Activated naive CD4-positive, alpha-beta T cell treated with anti-CD3 and anti-CD28 coated beads for 36 hours (primary cell): ENCODE results near the gene ST3GAL3. TPM values are rescaled to one million over a fixed set of nuclear protein-coding genes. Genes with fewer than 3 reads are reported as not detected.
A peak's percentile ranks its signal among the peaks of the same experiment; 100 is the strongest.

Source experiments
- CTCF ChIA-PET: fragments of 350-600 bp; sonication (Branson Sonifier 250); formaldehyde crosslinking; loops from one replicate; lab custom pipeline; 2021; ENCODE audit warnings: antibody characterized with exemption; lab: Charles Lee
- DNase-seq: peaks from one replicate; pipeline ENCODE4 v3.0.0-alpha.2; 2020
- H3K27ac Mint-ChIP-seq: one replicate; pipeline ENCODE4 v1.8.0; 2021; ENCODE audit warnings: mild to moderate bottlenecking, mixed read lengths
- H3K27me3 Mint-ChIP-seq: one replicate; pipeline ENCODE4 v1.8.0; 2021; ENCODE audit warnings: low read depth, mixed read lengths
- H3K36me3 Mint-ChIP-seq: one replicate; pipeline ENCODE4 v1.8.0; 2021; ENCODE audit warnings: low read depth, mixed read lengths
- H3K4me1 Mint-ChIP-seq: one replicate; pipeline ENCODE4 v1.8.0; 2021; ENCODE audit warnings: low read depth, mixed read lengths
- H3K4me3 Mint-ChIP-seq: one replicate; pipeline ENCODE4 v1.8.0; 2021; ENCODE audit warnings: mild to moderate bottlenecking, moderate library complexity, mixed read lengths
- H3K9me3 Mint-ChIP-seq: one replicate; pipeline ENCODE4 v1.8.0; 2021; ENCODE audit warnings: mixed read lengths
- intact Hi-C: fragments of 100-400 bp; cut with micrococcal nuclease; formaldehyde crosslinking; loops from one replicate; pipeline ENCODE4 v1.15.1; 2023
- total RNA-seq, 2 experiments: library from RNA; stranded (reverse); gene quantifications; one replicate each; pipeline ENCODE4 v1.2.3, GENCODE V29; 2021

Gene ST3GAL3
- total RNA-seq, 2 experiments from 2014 or later = 14.2 to 17.8 TPM

GRCh38 chr1:43962324-43962723, 255.0 kb downstream of the ST3GAL3 start:
- H3K27me3 Mint-ChIP-seq = no peaks in the 10 kb centered on the region
- CTCF ChIA-PET = no interaction called here
- H3K4me3 Mint-ChIP-seq = no peak overlapping the region
- peaks cover 9% of the 10 kb centered on the region for H3K36me3 Mint-ChIP-seq
- no peak overlapping the region for H3K27ac Mint-ChIP-seq
- H3K4me1 Mint-ChIP-seq = no peaks in the 10 kb centered on the region
- H3K9me3 Mint-ChIP-seq = no peaks in the 10 kb centered on the region
- intact Hi-C loops = no loop called here
- DNase-seq = no peak

- CTCF ChIA-PET = no interaction called here
These were observed 255.7 kb downstream of the ST3GAL3 start for GRCh38 chr1:43963006-43963405.

GRCh38 chr1:43963890-43964289, 256.6 kb downstream of the ST3GAL3 start:
- intact Hi-C loops = no loop called here
- CTCF ChIA-PET = no interaction called here
- H3K27me3 Mint-ChIP-seq = no peaks in the 10 kb centered on the region
- no peak for DNase-seq
- no peaks in the 10 kb centered on the region for H3K4me1 Mint-ChIP-seq
- H3K36me3 Mint-ChIP-seq = peaks cover 8% of the 10 kb centered on the region
- H3K4me3 Mint-ChIP-seq = no peak overlapping the region
- no peak overlapping the region for H3K27ac Mint-ChIP-seq
- no peaks in the 10 kb centered on the region for H3K9me3 Mint-ChIP-seq

More at GRCh38 chr1:43963006-43963405, 255.7 kb downstream of the ST3GAL3 start:
- Mint-ChIP-seq H3K4me3 (no peak overlapping the region), H3K9me3 (no peaks in the 10 kb centered on the region), H3K4me1 (no peaks in the 10 kb centered on the region), H3K27ac (no peak overlapping the region), H3K36me3 (peaks cover 7% of the 10 kb centered on the region), H3K27me3 (no peaks in the 10 kb centered on the region)
- intact Hi-C loops = no loop called here
- DNase-seq = no peak

DNA sequence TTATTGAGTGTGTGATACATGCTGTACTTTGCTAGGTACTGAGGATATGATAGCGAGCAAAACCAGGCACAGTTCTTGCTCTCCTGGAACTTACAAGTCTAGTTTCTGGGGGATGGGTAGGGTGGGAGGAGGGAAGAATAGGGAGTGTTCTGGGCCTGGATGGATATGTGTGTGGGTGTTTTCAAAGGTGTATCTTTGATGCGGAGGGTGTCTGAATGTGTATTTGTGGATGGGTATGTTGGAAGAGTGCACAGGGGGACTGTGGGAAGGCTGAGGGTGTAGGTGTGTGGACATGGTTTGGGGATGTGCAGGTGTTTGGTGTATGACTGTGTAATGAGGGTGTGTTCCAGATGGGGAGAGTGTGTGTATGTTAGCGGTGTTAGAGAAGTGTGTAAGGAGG, 258.0 kb downstream of the ST3GAL3 start:
- DNase-seq = no peak
- Mint-ChIP-seq H3K27me3 (no peaks in the 10 kb centered on the region), H3K36me3 (peaks cover 8% of the 10 kb centered on the region), H3K27ac (no peak overlapping the region), H3K4me3 (no peak overlapping the region), H3K9me3 (no peaks in the 10 kb centered on the region), H3K4me1 (peaks cover 7% of the 10 kb centered on the region)
- CTCF ChIA-PET = no interaction called here
- intact Hi-C loops = no loop called here

DNA sequence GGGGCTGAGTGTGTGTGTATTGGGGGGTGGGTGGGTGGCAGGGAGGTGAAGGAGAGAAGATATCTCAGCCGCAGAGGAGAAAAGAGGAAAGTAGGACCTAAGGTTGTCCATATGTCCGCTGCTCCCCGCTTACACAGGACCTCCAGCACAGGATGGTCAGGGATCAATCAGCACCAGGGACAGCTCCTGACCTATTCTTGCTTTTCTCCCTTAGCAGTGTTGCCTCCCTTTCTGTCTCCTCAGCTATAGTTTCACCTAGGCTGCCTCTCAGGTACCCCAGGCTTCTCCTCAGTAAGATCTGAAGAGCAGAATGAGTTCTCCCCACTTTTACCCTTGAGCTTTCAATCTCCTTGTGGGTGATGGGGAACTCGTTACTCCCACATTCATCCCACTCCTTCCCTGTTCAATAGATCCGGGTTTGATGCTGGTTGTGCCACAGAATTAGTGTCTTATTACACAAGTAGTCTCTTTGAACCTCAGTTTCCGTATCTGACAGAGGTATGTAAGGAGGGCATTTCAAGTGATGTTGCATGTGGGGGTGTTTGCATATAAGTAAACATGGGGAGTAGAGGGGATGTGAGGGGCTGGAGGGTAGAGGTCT, 261.1 kb downstream of the ST3GAL3 start:
- no peak overlapping the region for H3K27ac Mint-ChIP-seq
- no peak overlapping the region for H3K4me3 Mint-ChIP-seq
- peak; percentile 49 for DNase-seq
- no peaks in the 10 kb centered on the region for H3K27me3 Mint-ChIP-seq
- H3K9me3 Mint-ChIP-seq = no peaks in the 10 kb centered on the region
- intact Hi-C loops = no loop called here
- H3K4me1 Mint-ChIP-seq = peaks cover 17% of the 10 kb centered on the region
- CTCF ChIA-PET = interaction anchor here (1.5 kb wide), 1 partner anchor 23 kb away, joined by 3 read pairs; no protein-coding TSS in a partner anchor
- H3K36me3 Mint-ChIP-seq = peaks cover 14% of the 10 kb centered on the region

- no peaks in the 10 kb centered on the region for H3K9me3 Mint-ChIP-seq
- H3K27me3 Mint-ChIP-seq = no peaks in the 10 kb centered on the region
- H3K36me3 Mint-ChIP-seq = peaks cover 16% of the 10 kb centered on the region
- DNase-seq = no peak
- peak overlapping the region; percentile 96 for H3K4me3 Mint-ChIP-seq
- no peak overlapping the region for H3K27ac Mint-ChIP-seq
- CTCF ChIA-PET = interaction anchor here (1.5 to 1.7 kb wide), 3 partner anchors 23 to 79 kb away, joined by 3 to 8 read pairs (median 4); no protein-coding TSS in a partner anchor
- peaks cover 26% of the 10 kb centered on the region for H3K4me1 Mint-ChIP-seq
- intact Hi-C loops = loop anchor here (1.0 kb wide), 1 partner anchor 23 kb away; the partner anchor contains the start of gene IPO13
These were observed 262.0 kb downstream of the ST3GAL3 start for GRCh38 chr1:43969416-43969745.

- Mint-ChIP-seq H3K27ac (peak within 1 kb of the TSS; percentile 46), H3K36me3 (peaks cover 16% of the 10 kb centered on the region), H3K27me3 (no peaks in the 10 kb centered on the region), H3K4me3 (peak within 1 kb of the TSS; percentile 96), H3K9me3 (no peaks in the 10 kb centered on the region), H3K4me1 (peaks cover 26% of the 10 kb centered on the region)
- CTCF ChIA-PET = interaction anchor here (1.1 to 1.7 kb wide), 3 partner anchors 21 to 78 kb away, joined by 3 to 8 read pairs (median 4); no protein-coding TSS in a partner anchor
- peak; percentile 98 for DNase-seq
- intact Hi-C loops = loop anchor here (1.0 kb wide), 1 partner anchor 24 kb away; the partner anchor contains the start of gene IPO13
These were observed 262.6 kb downstream of the ST3GAL3 start, which contains the start of gene DPH2 for GRCh38 chr1:43969746-43970466. Gene DPH2 (plus strand): TSS chr1:43970010. CDS start chr1:43970176, 166 bp downstream.

DNA sequence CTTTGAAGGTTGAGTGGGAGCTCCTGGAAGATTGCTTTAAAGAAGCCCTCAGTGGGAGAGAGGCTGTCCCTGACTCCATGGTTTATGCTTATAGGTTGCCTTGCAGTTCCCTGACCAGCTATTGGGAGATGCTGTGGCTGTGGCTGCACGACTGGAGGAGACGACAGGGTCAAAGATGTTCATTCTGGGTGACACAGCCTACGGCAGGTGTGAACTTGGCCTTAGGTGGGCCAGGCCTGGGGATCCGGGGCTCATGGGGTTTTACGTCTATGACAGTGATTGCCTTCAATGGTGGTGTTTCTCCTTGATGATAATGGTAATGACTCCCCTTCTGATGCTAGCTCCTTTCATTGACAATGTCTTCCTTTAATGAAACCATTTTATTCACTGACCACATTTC, 263.2 kb downstream of the ST3GAL3 start:
- Mint-ChIP-seq H3K27me3 (no peaks in the 10 kb centered on the region), H3K4me1 (peaks cover 26% of the 10 kb centered on the region), H3K27ac (no peak overlapping the region), H3K4me3 (peak overlapping the region; percentile 96), H3K9me3 (no peaks in the 10 kb centered on the region), H3K36me3 (peaks cover 16% of the 10 kb centered on the region)
- intact Hi-C loops = no loop called here
- CTCF ChIA-PET = interaction anchor here (1.1 to 1.7 kb wide), 3 partner anchors 22 to 78 kb away, joined by 3 to 8 read pairs (median 4); no protein-coding TSS in a partner anchor
- no peak for DNase-seq

- peaks cover 28% of the 10 kb centered on the region for H3K4me1 Mint-ChIP-seq
- H3K27ac Mint-ChIP-seq = no peak overlapping the region
- no peak for DNase-seq
- CTCF ChIA-PET = interaction anchor here (1.1 to 1.7 kb wide), 3 partner anchors 22 to 77 kb away, joined by 3 to 8 read pairs (median 4); no protein-coding TSS in a partner anchor
- H3K36me3 Mint-ChIP-seq = peaks cover 16% of the 10 kb centered on the region
- peak overlapping the region; percentile 96 for H3K4me3 Mint-ChIP-seq
- H3K9me3 Mint-ChIP-seq = no peaks in the 10 kb centered on the region
- intact Hi-C loops = no loop called here
- H3K27me3 Mint-ChIP-seq = no peaks in the 10 kb centered on the region
These were observed 263.6 kb downstream of the ST3GAL3 start for GRCh38 chr1:43970911-43971310.

DNA sequence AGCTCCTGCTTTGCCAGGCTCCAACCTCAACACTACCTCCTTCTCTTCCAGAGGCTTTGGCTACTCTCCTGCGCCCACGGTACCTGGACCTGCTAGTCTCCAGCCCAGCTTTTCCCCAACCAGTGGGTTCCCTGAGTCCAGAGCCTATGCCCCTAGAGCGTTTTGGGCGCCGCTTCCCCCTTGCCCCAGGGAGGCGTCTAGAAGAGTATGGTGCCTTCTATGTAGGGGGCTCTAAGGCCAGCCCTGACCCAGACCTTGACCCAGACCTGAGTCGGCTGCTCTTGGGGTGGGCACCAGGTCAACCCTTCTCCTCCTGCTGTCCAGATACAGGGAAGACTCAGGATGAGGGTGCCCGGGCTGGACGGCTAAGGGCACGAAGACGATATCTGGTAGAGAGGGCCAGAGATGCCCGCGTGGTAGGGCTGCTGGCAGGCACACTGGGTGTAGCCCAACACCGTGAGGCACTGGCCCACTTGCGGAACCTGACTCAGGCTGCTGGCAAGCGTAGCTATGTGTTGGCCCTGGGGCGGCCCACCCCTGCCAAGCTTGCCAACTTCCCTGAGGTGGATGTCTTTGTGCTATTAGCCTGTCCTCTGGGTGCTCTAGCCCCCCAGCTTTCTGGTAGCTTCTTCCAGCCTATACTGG, 264.1 kb downstream of the ST3GAL3 start:
- H3K27ac Mint-ChIP-seq = no peak overlapping the region
- intact Hi-C loops = no loop called here
- H3K4me3 Mint-ChIP-seq = peak overlapping the region; percentile 96
- H3K4me1 Mint-ChIP-seq = peaks cover 34% of the 10 kb centered on the region
- CTCF ChIA-PET = interaction anchor here (1.7 kb wide), 1 partner anchor 37 kb away, joined by 8 read pairs; no protein-coding TSS in a partner anchor
- no peaks in the 10 kb centered on the region for H3K9me3 Mint-ChIP-seq
- no peak for DNase-seq
- H3K27me3 Mint-ChIP-seq = no peaks in the 10 kb centered on the region
- peaks cover 18% of the 10 kb centered on the region for H3K36me3 Mint-ChIP-seq

DNA sequence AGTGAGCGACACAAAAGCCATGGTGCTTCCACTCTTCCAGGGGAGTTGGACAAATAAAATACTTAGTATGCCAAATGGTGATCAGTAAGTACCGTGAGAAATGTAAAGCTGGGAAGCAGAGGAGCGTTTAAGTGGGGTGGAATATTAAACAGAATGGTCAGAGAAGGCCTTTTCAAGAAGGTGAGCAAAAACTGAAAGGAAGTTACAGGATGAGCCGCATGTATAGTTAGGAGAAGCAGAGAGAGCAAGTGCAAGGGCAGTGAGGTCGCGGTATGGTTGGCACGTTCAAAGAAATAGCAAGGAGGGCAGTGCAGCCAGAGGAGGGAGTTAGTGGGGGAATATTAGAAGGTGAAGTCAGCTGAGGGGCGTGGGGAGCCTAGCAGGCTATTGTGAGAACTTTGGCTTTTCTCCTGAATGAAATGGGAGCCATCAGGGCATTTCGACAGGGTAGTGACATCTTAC, 266.7 kb downstream of the ST3GAL3 start:
- peak overlapping the region; percentile 75 for H3K27ac Mint-ChIP-seq
- H3K4me3 Mint-ChIP-seq = peak overlapping the region; percentile 85
- DNase-seq = no peak
- intact Hi-C loops = loop anchor here (1.0 to 2.0 kb wide), 5 partner anchors 17 to 381 kb away; partner anchors contain the start of genes CCDC24, ERI3, IPO13 and KDM4A
- CTCF ChIA-PET = interaction anchor here (1.0 kb wide), 1 partner anchor 74 kb away, joined by 3 read pairs; no protein-coding TSS in a partner anchor
- H3K27me3 Mint-ChIP-seq = no peaks in the 10 kb centered on the region
- H3K36me3 Mint-ChIP-seq = peaks cover 36% of the 10 kb centered on the region
- H3K4me1 Mint-ChIP-seq = peaks cover 55% of the 10 kb centered on the region
- no peaks in the 10 kb centered on the region for H3K9me3 Mint-ChIP-seq
